WTC11 (cell line): ENCODE measurements around the gene EIF4E1B. TPM values are rescaled to one million over a fixed set of nuclear protein-coding genes. Genes with fewer than 3 reads are reported as not detected.

ENCODE experiments used
- ATAC-seq: fragments of 200-7000 bp; cut with Tn5 transposase; 2 replicates; pipeline ENCODE4 v1.10.0; 2021; ENCODE audit warnings: mild to moderate bottlenecking, moderate library complexity
- CTCF ChIA-PET: fragments of 300-600 bp; sonication (Branson Sonifier 250); formaldehyde crosslinking; loops from one replicate; lab custom pipeline; 2021; ENCODE audit warnings: antibody characterized with exemption; lab: Charles Lee
- POLR2A ChIA-PET: fragments of 350-600 bp; sonication (Branson Sonifier 250); formaldehyde crosslinking; loops from one replicate; lab custom pipeline; 2021; ENCODE audit warnings: antibody characterized with exemption; lab: Charles Lee
- DNase-seq: peaks from one replicate; pipeline ENCODE4 v3.0.0; 2021; ENCODE audit warnings: low spot score
- H3K27ac Mint-ChIP-seq: 2 replicates; pipeline ENCODE4 v1.8.0; 2021; ENCODE audit warnings: mixed read lengths
- H3K27me3 Mint-ChIP-seq: 2 replicates; pipeline ENCODE4 v1.8.0; 2021; ENCODE audit warnings: low read depth, mild to moderate bottlenecking, moderate library complexity, mixed read lengths
- H3K36me3 Mint-ChIP-seq: 2 replicates; pipeline ENCODE4 v1.8.0; 2021; ENCODE audit warnings: mixed read lengths
- H3K4me1 Mint-ChIP-seq: 2 replicates; pipeline ENCODE4 v1.8.0; 2022; ENCODE audit warnings: mixed read lengths
- H3K4me3 Mint-ChIP-seq: 2 replicates; pipeline ENCODE4 v1.8.0; 2021; ENCODE audit warnings: mild to moderate bottlenecking, moderate library complexity, mixed read lengths
- H3K9me3 Mint-ChIP-seq: 2 replicates; pipeline ENCODE4 v1.8.0; 2021; ENCODE audit warnings: mixed read lengths
- ARID4B ChIP-seq: sonication (generic); formaldehyde crosslinking; IDR thresholded peaks from 2 replicates; pipeline ENCODE4 v1.8.0; 2023; ENCODE audit warnings: missing genetic modification reagents, mild to moderate bottlenecking, borderline replicate concordance
- ATF2 ChIP-seq: sonication (generic); formaldehyde crosslinking; IDR thresholded peaks from 2 replicates; pipeline ENCODE4 v1.8.1; 2022; ENCODE audit warnings: low read depth, missing genetic modification reagents, borderline replicate concordance
- CBFB ChIP-seq: sonication (generic); formaldehyde crosslinking; IDR thresholded peaks from 2 replicates; pipeline ENCODE4 v1.8.1; 2022; ENCODE audit warnings: mild to moderate bottlenecking, low read depth, missing genetic modification reagents
- CREB1 ChIP-seq: sonication (generic); formaldehyde crosslinking; IDR thresholded peaks from 2 replicates; pipeline ENCODE4 v1.8.0; 2023; ENCODE audit warnings: mild to moderate bottlenecking, missing genetic modification reagents
- EMX1 ChIP-seq: fragments of 250-450 bp; sonication (Bioruptor Pico); IDR thresholded peaks from 2 replicates; pipeline ENCODE4 v1.8.0; 2021; ENCODE audit warnings: mild to moderate bottlenecking
- ERG ChIP-seq: fragments of 250-450 bp; sonication (Bioruptor Pico); IDR thresholded peaks from 2 replicates; pipeline ENCODE4 v1.8.0; 2021; ENCODE audit warnings: mild to moderate bottlenecking
- ETV6 ChIP-seq: sonication (generic); formaldehyde crosslinking; IDR thresholded peaks from 2 replicates; pipeline ENCODE4 v1.8.1; 2022; ENCODE audit warnings: mild to moderate bottlenecking, missing genetic modification reagents
- FOXJ3 ChIP-seq: sonication (generic); formaldehyde crosslinking; IDR thresholded peaks from 2 replicates; pipeline ENCODE4 v1.9.0; 2021; ENCODE audit warnings: missing genetic modification reagents, mild to moderate bottlenecking, borderline replicate concordance
- FOXP1 ChIP-seq: sonication (generic); formaldehyde crosslinking; IDR thresholded peaks from 2 replicates; pipeline ENCODE4 v1.8.0; 2022; ENCODE audit warnings: missing genetic modification reagents, mild to moderate bottlenecking, moderate library complexity, borderline replicate concordance
- GABPB1 ChIP-seq: sonication (generic); formaldehyde crosslinking; IDR thresholded peaks from 2 replicates; pipeline ENCODE4 v1.8.1; 2023; ENCODE audit warnings: mild to moderate bottlenecking, missing genetic modification reagents
- MYBL2 ChIP-seq: sonication (generic); formaldehyde crosslinking; IDR thresholded peaks from 2 replicates; pipeline ENCODE4 v1.8.1; 2023; ENCODE audit warnings: mild to moderate bottlenecking, moderate library complexity, missing genetic modification reagents
- NFYB ChIP-seq: sonication (generic); formaldehyde crosslinking; conservative IDR thresholded peaks from 2 replicates; pipeline ENCODE4 v1.8.0; 2022; ENCODE audit warnings: low read depth, missing genetic modification reagents
- RELA ChIP-seq: sonication (generic); formaldehyde crosslinking; IDR thresholded peaks from 2 replicates; pipeline ENCODE4 v1.8.1; 2022; ENCODE audit warnings: missing genetic modification reagents, mild to moderate bottlenecking, borderline replicate concordance
- RORB ChIP-seq: fragments of 250-450 bp; sonication (Bioruptor Pico); IDR thresholded peaks from 2 replicates; pipeline ENCODE4 v1.9.0; 2021; ENCODE audit warnings: mild to moderate bottlenecking
- SMAD3 ChIP-seq: sonication (generic); formaldehyde crosslinking; IDR thresholded peaks from 2 replicates; pipeline ENCODE4 v1.8.0; 2022; ENCODE audit warnings: missing genetic modification reagents, mild to moderate bottlenecking, borderline replicate concordance
- ZNF219 ChIP-seq: sonication (generic); formaldehyde crosslinking; IDR thresholded peaks from 2 replicates; pipeline ENCODE4 v1.8.0; 2023; ENCODE audit warnings: missing genetic modification reagents, mild to moderate bottlenecking, borderline replicate concordance
- ZNF317 ChIP-seq: sonication (generic); formaldehyde crosslinking; IDR thresholded peaks from 2 replicates; pipeline ENCODE4 v1.8.1; 2023; ENCODE audit warnings: low read depth, mild to moderate bottlenecking, moderate library complexity, missing genetic modification reagents, borderline replicate concordance
- total RNA-seq: library from RNA; stranded (reverse); gene quantifications from 3 replicates; pipeline ENCODE4 v1.2.3, GENCODE V29; 2021
- TF ChIP-seq, protein P1 (sequence below): sonication (generic); formaldehyde crosslinking; IDR thresholded peaks from 2 replicates; pipeline ENCODE4 v1.8.1; 2023; ENCODE audit warnings: mild to moderate bottlenecking, missing genetic modification reagents
- TF ChIP-seq, protein P2 (sequence below): fragments of 200-600 bp; IDR thresholded peaks from 2 replicates; pipeline ENCODE4 v1.8.0; 2022; ENCODE audit warnings: antibody characterized with exemption
- TF ChIP-seq, protein P3 (sequence below): sonication (generic); formaldehyde crosslinking; IDR thresholded peaks from 2 replicates; pipeline ENCODE4 v1.8.0; 2022; ENCODE audit warnings: mild to moderate bottlenecking, missing genetic modification reagents

The EIF4E1B gene
- total RNA-seq, 1 experiment from 2014 or later = 0.74 TPM

- TF ChIP-seq CBFB (CRISPR knock-in tag) = no peak
- TF ChIP-seq RELA (CRISPR knock-in tag) = no peak
- TF ChIP-seq ETV6 (CRISPR knock-in tag) = no peak
- TF ChIP-seq SMAD3 (CRISPR knock-in tag) = peak; percentile 87; the same call in 1 of the 2 replicates
Measured at GRCh38 chr5:176611435-176611834, 19.0 kb upstream of the EIF4E1B start (continued).

GRCh38 chr5:176612008-176612407 is 18.5 kb upstream of the EIF4E1B start:
- H3K4me3 Mint-ChIP-seq = no peak overlapping the region
- POLR2A ChIA-PET = interaction anchor here (0.9 kb wide), 1 partner anchor 69 kb away, joined by 3 read pairs; no protein-coding TSS in a partner anchor
- TF ChIP-seq CBFB (CRISPR knock-in tag) (no peak), RORB (no peak)

DNA sequence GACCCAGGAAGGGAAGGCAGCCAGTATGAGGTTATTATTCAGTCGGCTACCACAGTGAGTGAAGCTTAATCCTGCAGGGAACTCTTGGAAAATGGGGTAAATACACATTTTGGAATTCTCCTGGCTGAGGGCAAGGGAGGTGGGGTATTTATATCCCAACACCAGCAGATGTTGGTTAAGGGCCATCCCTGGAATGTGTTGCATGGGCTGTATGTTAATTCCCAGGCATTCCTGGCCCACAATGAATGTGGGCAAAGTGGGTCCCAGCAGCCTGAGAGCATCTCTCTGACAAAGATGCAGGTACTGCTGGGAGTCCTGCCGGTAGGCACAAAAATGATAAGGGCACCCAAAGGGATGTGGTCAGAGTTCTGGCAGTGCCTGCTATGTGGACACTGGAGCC is 17.6 kb upstream of the EIF4E1B start:
- Mint-ChIP-seq H3K36me3 (no peaks in the 10 kb centered on the region), H3K4me3 (no peak overlapping the region)
- POLR2A ChIA-PET = interaction anchor here (0.9 kb wide), 1 partner anchor 70 kb away, joined by 3 read pairs; no protein-coding TSS in a partner anchor
- CTCF ChIA-PET = interaction anchor here (1.0 to 2.0 kb wide), 2 partner anchors 34 to 41 kb away, joined by 4 to 5 read pairs; no protein-coding TSS in a partner anchor
- ATAC-seq (no peak), DNase-seq (no peak)
- TF ChIP-seq ZNF219 (CRISPR knock-in tag) = no peak
- TF ChIP-seq FOXP1 (CRISPR knock-in tag) = no peak
- no peak for TF ChIP-seq GABPB1 (CRISPR knock-in tag)
- TF ChIP-seq, protein P1, sequence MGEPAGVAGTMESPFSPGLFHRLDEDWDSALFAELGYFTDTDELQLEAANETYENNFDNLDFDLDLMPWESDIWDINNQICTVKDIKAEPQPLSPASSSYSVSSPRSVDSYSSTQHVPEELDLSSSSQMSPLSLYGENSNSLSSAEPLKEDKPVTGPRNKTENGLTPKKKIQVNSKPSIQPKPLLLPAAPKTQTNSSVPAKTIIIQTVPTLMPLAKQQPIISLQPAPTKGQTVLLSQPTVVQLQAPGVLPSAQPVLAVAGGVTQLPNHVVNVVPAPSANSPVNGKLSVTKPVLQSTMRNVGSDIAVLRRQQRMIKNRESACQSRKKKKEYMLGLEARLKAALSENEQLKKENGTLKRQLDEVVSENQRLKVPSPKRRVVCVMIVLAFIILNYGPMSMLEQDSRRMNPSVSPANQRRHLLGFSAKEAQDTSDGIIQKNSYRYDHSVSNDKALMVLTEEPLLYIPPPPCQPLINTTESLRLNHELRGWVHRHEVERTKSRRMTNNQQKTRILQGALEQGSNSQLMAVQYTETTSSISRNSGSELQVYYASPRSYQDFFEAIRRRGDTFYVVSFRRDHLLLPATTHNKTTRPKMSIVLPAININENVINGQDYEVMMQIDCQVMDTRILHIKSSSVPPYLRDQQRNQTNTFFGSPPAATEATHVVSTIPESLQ (CRISPR knock-in tag) = no peak
- no peak for TF ChIP-seq ZNF317 (CRISPR knock-in tag)
- TF ChIP-seq ERG = no peak
- TF ChIP-seq, protein P2, sequence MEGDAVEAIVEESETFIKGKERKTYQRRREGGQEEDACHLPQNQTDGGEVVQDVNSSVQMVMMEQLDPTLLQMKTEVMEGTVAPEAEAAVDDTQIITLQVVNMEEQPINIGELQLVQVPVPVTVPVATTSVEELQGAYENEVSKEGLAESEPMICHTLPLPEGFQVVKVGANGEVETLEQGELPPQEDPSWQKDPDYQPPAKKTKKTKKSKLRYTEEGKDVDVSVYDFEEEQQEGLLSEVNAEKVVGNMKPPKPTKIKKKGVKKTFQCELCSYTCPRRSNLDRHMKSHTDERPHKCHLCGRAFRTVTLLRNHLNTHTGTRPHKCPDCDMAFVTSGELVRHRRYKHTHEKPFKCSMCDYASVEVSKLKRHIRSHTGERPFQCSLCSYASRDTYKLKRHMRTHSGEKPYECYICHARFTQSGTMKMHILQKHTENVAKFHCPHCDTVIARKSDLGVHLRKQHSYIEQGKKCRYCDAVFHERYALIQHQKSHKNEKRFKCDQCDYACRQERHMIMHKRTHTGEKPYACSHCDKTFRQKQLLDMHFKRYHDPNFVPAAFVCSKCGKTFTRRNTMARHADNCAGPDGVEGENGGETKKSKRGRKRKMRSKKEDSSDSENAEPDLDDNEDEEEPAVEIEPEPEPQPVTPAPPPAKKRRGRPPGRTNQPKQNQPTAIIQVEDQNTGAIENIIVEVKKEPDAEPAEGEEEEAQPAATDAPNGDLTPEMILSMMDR = no peak
- TF ChIP-seq FOXJ3 (CRISPR knock-in tag) = no peak
- no peak for TF ChIP-seq ARID4B (CRISPR knock-in tag)
- TF ChIP-seq ATF2 (CRISPR knock-in tag) = no peak
- TF ChIP-seq, protein P3, sequence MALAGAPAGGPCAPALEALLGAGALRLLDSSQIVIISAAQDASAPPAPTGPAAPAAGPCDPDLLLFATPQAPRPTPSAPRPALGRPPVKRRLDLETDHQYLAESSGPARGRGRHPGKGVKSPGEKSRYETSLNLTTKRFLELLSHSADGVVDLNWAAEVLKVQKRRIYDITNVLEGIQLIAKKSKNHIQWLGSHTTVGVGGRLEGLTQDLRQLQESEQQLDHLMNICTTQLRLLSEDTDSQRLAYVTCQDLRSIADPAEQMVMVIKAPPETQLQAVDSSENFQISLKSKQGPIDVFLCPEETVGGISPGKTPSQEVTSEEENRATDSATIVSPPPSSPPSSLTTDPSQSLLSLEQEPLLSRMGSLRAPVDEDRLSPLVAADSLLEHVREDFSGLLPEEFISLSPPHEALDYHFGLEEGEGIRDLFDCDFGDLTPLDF (CRISPR knock-in tag) = no peak
- no peak for TF ChIP-seq MYBL2
- no peak for TF ChIP-seq CREB1 (CRISPR knock-in tag)
- TF ChIP-seq RELA (CRISPR knock-in tag) = no peak
- no peak for TF ChIP-seq EMX1 (CRISPR knock-in tag)
- TF ChIP-seq NFYB (CRISPR knock-in tag) = no peak
- TF ChIP-seq, all 79 proteins: peak for 0
- Mint-ChIP-seq H3K9me3 (no peaks in the 10 kb centered on the region), H3K27ac (no peak overlapping the region), H3K4me1 (peaks cover 20% of the 10 kb centered on the region), H3K27me3 (peaks cover 58% of the 10 kb centered on the region)

More at GRCh38 chr5:176612008-176612407, 18.5 kb upstream of the EIF4E1B start:
- Mint-ChIP-seq H3K4me1 (peaks cover 20% of the 10 kb centered on the region), H3K27ac (no peak overlapping the region), H3K27me3 (peaks cover 49% of the 10 kb centered on the region), H3K9me3 (no peaks in the 10 kb centered on the region), H3K36me3 (no peaks in the 10 kb centered on the region)
- no peak for ATAC-seq
- CTCF ChIA-PET = interaction anchor here (0.7 kb wide), 1 partner anchor 10 kb away, joined by 3 read pairs; no protein-coding TSS in a partner anchor
- no peak for DNase-seq
